Activated T-cell treated with anti-CD3 and anti-CD28 coated beads for 48 hours (primary cell): ENCODE data around the gene TBC1D24.
"Not testable (repeated sequence)": the region's sequence is repeated elsewhere in the genome, so short reads cannot be mapped to it uniquely, and the experiment has no call there.

Experiments used
- DNase-seq: peaks from one replicate; pipeline ENCODE4 v3.0.0-alpha.2; 2020; ENCODE audit warnings: low read depth

The TBC1D24 gene

GRCh38 chr16:2474877-2475412 lies at the start of gene TBC1D24:
Gene TBC1D24 (plus strand): TSS chr16:2475127. CDS start chr16:2496149, 21,022 bp downstream.
- peak; percentile 88 for DNase-seq

DNA sequence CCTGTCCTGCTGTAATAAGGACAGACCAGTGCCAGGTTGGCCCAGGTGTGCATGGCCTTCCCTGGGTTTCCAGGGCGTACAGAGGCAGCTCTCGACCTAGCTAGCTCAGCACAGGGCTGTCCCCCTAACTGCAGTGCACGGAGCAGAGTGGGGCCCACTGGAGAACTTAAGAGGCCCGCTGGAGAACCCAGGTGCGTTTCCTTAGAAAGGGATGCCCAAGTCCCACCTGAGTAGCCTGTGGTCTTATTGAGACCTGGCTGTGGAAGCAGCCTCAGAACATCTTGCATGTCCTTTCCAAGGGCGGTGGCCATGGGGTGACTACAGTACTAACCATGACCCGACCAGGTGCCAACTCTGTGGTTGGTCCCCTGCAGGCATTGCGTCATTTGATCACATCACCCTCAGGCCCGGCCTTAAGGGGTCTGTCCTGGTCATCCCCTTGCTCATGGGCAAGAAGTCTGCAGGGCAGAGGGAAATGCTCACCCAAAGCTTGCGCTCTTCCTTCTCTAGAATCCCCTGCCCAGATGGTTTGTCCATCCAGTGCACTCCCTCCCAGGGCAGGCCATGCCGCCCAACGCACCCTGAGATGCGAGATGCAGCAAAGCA lies 49.0 kb upstream of the TBC1D24 start:
- no peak for DNase-seq

GRCh38 chr16:2426941-2427361 lies 48.0 kb upstream of the TBC1D24 start:
- DNase-seq: no peak

- DNase-seq: no peak
Measured at GRCh38 chr16:2427526-2427925, 47.4 kb upstream of the TBC1D24 start.

GRCh38 chr16:2428051-2428783 lies 46.7 kb upstream of the TBC1D24 start:
- no peak for DNase-seq

DNA sequence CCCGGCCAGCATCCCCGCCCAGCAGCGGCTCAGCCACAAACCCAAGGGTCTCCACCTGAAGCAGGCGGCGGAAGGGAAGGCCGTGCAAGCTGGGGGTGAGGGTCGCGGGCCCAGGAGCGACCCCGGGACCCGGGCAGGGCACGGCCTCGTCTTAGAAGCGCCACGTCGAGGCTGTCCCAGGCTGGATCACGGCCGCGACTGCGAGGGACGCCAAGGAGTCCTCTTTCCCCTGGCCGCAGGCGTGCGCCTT lies 46.2 kb upstream of the TBC1D24 start:
- DNase-seq: peak; percentile 15

- peak; percentile 99 for DNase-seq
Measured at GRCh38 chr16:2429034-2429770, 45.7 kb upstream of the TBC1D24 start, which contains the start of gene CCNF. Gene CCNF (plus strand): TSS chr16:2429447. CDS start chr16:2429482, 35 bp downstream.

GRCh38 chr16:2429771-2430663 lies 44.9 kb upstream of the TBC1D24 start:
- DNase-seq: no peak

GRCh38 chr16:2432286-2432685 lies 42.6 kb upstream of the TBC1D24 start:
- no peak for DNase-seq

- DNase-seq: no peak
Measured at GRCh38 chr16:2432801-2433505, 42.0 kb upstream of the TBC1D24 start.

- not testable (repeated sequence) for DNase-seq
Measured at GRCh38 chr16:2435236-2435635, 39.7 kb upstream of the TBC1D24 start.

DNA sequence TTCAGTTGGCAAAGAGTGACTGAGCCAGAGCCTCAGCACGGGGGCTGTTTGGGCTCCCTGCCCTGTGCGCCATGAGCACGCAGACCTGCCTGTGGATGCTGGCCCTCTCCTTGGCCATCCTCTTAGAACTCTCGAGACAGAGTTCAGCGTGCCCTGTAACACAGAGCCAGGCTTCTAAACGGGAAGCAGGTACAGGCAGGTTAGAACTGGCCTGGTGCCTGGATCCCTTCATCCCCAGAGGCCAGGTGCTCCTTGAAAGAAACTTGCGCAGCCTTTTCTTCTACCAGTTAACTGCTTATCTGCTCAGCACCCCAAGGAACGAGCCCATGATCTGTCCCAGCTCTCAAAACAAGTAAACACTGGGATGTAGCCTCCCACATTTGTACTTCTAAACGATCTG lies 38.8 kb upstream of the TBC1D24 start:
- no peak for DNase-seq

- DNase-seq: no peak
Measured at GRCh38 chr16:2437032-2437790, 37.7 kb upstream of the TBC1D24 start.

GRCh38 chr16:2438121-2438520 lies 36.8 kb upstream of the TBC1D24 start:
- DNase-seq: no peak

- DNase-seq: no peak
Measured at GRCh38 chr16:2439598-2439997, 35.3 kb upstream of the TBC1D24 start.

DNA sequence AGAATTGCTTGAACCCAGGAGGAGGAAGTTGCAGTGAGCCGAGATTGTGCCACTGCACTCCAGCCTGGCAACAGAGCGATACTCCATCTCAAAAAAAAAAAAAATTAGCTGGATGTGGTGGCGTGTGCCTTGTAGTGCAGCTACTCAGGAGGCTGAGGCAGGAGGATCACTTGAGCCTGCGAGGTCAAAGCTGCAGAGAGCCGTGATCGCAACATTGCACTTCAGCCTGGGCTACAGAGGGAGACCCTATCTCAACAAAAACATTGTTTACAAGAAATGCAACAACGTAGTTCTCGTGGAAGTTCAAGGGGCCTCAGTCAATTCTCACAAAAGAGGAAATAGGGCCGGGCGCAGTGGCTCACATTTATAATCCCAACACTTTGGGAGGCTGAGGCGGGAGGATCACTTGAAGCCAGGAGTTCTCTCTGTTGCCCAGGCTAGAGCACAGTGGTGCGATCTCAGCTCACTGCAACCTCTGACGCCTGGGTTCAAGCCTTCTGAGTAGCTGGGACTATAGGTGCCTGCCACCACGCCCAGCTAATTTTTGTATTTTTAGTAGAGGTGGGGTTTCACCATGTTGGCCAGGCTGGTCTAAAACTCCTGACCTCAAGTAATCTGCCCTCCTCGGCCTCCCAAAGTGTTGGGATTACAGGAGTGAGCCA lies 33.7 kb upstream of the TBC1D24 start:
- DNase-seq: not testable (repeated sequence)

- DNase-seq: no peak
Measured at GRCh38 chr16:2443555-2443954, 31.4 kb upstream of the TBC1D24 start.

DNA sequence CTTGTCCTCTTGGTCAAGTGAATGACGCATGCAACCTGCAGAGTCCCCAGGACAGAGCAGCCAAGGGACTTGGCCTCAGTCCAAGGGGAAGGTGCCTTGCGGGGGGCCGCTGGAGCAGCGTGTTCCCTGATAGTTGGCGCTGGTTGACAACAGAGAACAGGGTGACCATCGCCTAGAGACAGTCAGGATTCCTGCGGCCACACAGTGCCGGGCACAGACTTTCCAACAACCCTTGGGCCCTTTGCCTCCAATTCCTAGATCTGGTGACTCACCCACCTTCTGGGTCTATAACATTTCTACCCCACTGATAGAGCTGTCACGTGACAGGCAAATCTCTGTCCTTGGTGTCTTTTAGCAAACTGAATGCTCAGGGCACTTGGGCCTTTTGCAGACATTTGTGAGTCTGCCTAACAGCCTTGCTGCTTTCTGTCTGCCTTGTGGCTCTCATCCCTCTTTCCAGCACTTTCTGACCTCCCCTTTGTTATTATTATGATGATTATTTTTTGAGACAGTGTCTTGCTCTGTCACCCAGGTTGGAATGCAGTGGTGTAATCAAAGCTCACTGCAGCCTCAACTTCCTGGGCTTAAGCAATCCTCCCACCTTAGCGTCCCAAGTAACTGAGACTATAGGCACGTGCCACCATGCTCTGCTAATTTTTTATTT lies 26.9 kb upstream of the TBC1D24 start:
- DNase-seq: no peak

- no peak for DNase-seq
Measured at GRCh38 chr16:2449118-2449517, 25.8 kb upstream of the TBC1D24 start.
